ENCODE measurements around the gene DAB1. TPM values are rescaled to one million over a fixed set of nuclear protein-coding genes. Genes with fewer than 3 reads are reported as not detected.

The DAB1 gene
- total RNA-seq, 5 donors from 2014 or later (not counting 1 experiment from before 2014, with no cell fraction given), result 0.82 to 3.7 (median 1.5) TPM

GRCh38 chr1:57238233-57238781, 185.6 kb downstream of the DAB1 start:
- POLR2A ChIA-PET, result no interaction called here
- H3K36me3 ChIP-seq (ENCODE audit: control insufficient read depth in 2 of 2, extremely low read depth in 1 of 2, insufficient read depth in 1 of 2, low read length in 1 of 2), result no peaks in the 10 kb centered on the region
- H3K4me3 ChIP-seq (ENCODE audit: control insufficient read depth in 1 of 2, extremely low read depth in 1 of 2, low read length in 1 of 2), result no peak overlapping the region
- DNase-seq (no peak), ATAC-seq (replicated peaks in 1 of 4) (no peak)
- no peaks in the 10 kb centered on the region for H3K9me3 ChIP-seq
- no peaks in the 10 kb centered on the region for H3K27me3 Mint-ChIP-seq
- H3K36me3 Mint-ChIP-seq, result no peaks in the 10 kb centered on the region
- no peak overlapping the region for H3K4me3 Mint-ChIP-seq
- no CpG with 5 or more reads among the region's 3 CpGs for WGBS (ENCODE audit: insufficient coverage)
- H3K4me1 Mint-ChIP-seq, result no peaks in the 10 kb centered on the region
- H3K9me3 Mint-ChIP-seq, result peaks cover 0 to 11% (median 0%) of the 10 kb centered on the region in 3 donors
- CTCF ChIA-PET, result no interaction called here
- no peaks in the 10 kb centered on the region for H3K4me1 ChIP-seq (ENCODE audit: control insufficient read depth in 1 of 2, extremely low read depth in 1 of 2, insufficient read depth in 2 of 2, low read length in 2 of 2)
- H3K27ac Mint-ChIP-seq, result no peak overlapping the region
- H3K27me3 ChIP-seq (replicated peaks in 1 of 2; ENCODE audit: control insufficient read depth in 2 of 2, extremely low read depth in 1 of 2, insufficient read depth in 2 of 2, low read length in 1 of 2), result no peaks in the 10 kb centered on the region
- no peak overlapping the region for H3K27ac ChIP-seq (ENCODE audit: low read length)

- DNase-seq, result no peak
- CTCF ChIA-PET, result no interaction called here
- H3K36me3 Mint-ChIP-seq, result no peaks in the 10 kb centered on the region
- no peak for ATAC-seq (replicated peaks in 1 of 4)
- H3K27ac Mint-ChIP-seq, result no peak overlapping the region
- Histone ChIP-seq H3K4me3 (ENCODE audit: control insufficient read depth in 1 of 2, extremely low read depth in 1 of 2, low read length in 1 of 2) (no peak overlapping the region), H3K27me3 (replicated peaks in 1 of 2; ENCODE audit: control insufficient read depth in 2 of 2, extremely low read depth in 1 of 2, insufficient read depth in 2 of 2, low read length in 1 of 2) (no peaks in the 10 kb centered on the region), H3K4me1 (ENCODE audit: control insufficient read depth in 1 of 2, extremely low read depth in 1 of 2, insufficient read depth in 2 of 2, low read length in 2 of 2) (no peaks in the 10 kb centered on the region), H3K9me3 (no peaks in the 10 kb centered on the region), H3K36me3 (ENCODE audit: control insufficient read depth in 2 of 2, extremely low read depth in 1 of 2, insufficient read depth in 1 of 2, low read length in 1 of 2) (no peaks in the 10 kb centered on the region), H3K27ac (ENCODE audit: low read length) (no peak overlapping the region)
- POLR2A ChIA-PET, result interaction anchor here in 1 of 2 donors (0.6 kb wide), 1 partner anchor 18 kb away, joined by 3 read pairs; no protein-coding TSS in a partner anchor
- 53% methylated on average over 4 of the region's 10 CpGs for WGBS (ENCODE audit: insufficient coverage)
- H3K4me1 Mint-ChIP-seq, result no peaks in the 10 kb centered on the region
- no peak overlapping the region for H3K4me3 Mint-ChIP-seq
- H3K9me3 Mint-ChIP-seq, result peaks cover 0 to 11% (median 0%) of the 10 kb centered on the region in 3 donors
- no peaks in the 10 kb centered on the region for H3K27me3 Mint-ChIP-seq
These were observed 187.9 kb downstream of the DAB1 start for GRCh38 chr1:57235730-57236510.

- no peak overlapping the region for H3K4me3 Mint-ChIP-seq
- Histone ChIP-seq H3K4me3 (ENCODE audit: control insufficient read depth in 1 of 2, extremely low read depth in 1 of 2, low read length in 1 of 2) (no peak overlapping the region), H3K9me3 (no peaks in the 10 kb centered on the region), H3K27ac (ENCODE audit: low read length) (no peak overlapping the region), H3K36me3 (ENCODE audit: control insufficient read depth in 2 of 2, extremely low read depth in 1 of 2, insufficient read depth in 1 of 2, low read length in 1 of 2) (no peaks in the 10 kb centered on the region), H3K27me3 (replicated peaks in 1 of 2; ENCODE audit: control insufficient read depth in 2 of 2, extremely low read depth in 1 of 2, insufficient read depth in 2 of 2, low read length in 1 of 2) (no peaks in the 10 kb centered on the region), H3K4me1 (ENCODE audit: control insufficient read depth in 1 of 2, extremely low read depth in 1 of 2, insufficient read depth in 2 of 2, low read length in 2 of 2) (no peaks in the 10 kb centered on the region)
- H3K27ac Mint-ChIP-seq, result no peak overlapping the region
- no peak for ATAC-seq (replicated peaks in 1 of 4)
- peaks cover 0 to 11% (median 0%) of the 10 kb centered on the region in 3 donors for H3K9me3 Mint-ChIP-seq
- DNase-seq, result no peak
- no peaks in the 10 kb centered on the region for H3K4me1 Mint-ChIP-seq
- H3K36me3 Mint-ChIP-seq, result no peaks in the 10 kb centered on the region
- ChIA-PET CTCF (interaction anchor here in 1 of 2 donors (0.8 kb wide), 1 partner anchor 12 kb away, joined by 3 read pairs; no protein-coding TSS in a partner anchor), POLR2A (no interaction called here)
- no peaks in the 10 kb centered on the region for H3K27me3 Mint-ChIP-seq
These were observed 189.4 kb downstream of the DAB1 start for GRCh38 chr1:57234459-57234858.

- no peaks in the 10 kb centered on the region for H3K36me3 ChIP-seq (ENCODE audit: control insufficient read depth in 2 of 2, extremely low read depth in 1 of 2, insufficient read depth in 1 of 2, low read length in 1 of 2)
- Mint-ChIP-seq H3K4me1 (no peaks in the 10 kb centered on the region), H3K27ac (no peak overlapping the region), H3K4me3 (no peak overlapping the region), H3K9me3 (peaks cover 0 to 7% (median 0%) of the 10 kb centered on the region in 3 donors), H3K27me3 (no peaks in the 10 kb centered on the region), H3K36me3 (no peaks in the 10 kb centered on the region)
- no CpG with 5 or more reads among the region's 3 CpGs for WGBS (ENCODE audit: insufficient coverage)
- H3K9me3 ChIP-seq, result no peaks in the 10 kb centered on the region
- no peak for ATAC-seq (replicated peaks in 1 of 4)
- H3K27ac ChIP-seq (ENCODE audit: low read length), result no peak overlapping the region
- DNase-seq, result no peak
- no peaks in the 10 kb centered on the region for H3K27me3 ChIP-seq (replicated peaks in 1 of 2; ENCODE audit: control insufficient read depth in 2 of 2, extremely low read depth in 1 of 2, insufficient read depth in 2 of 2, low read length in 1 of 2)
- no peak overlapping the region for H3K4me3 ChIP-seq (ENCODE audit: control insufficient read depth in 1 of 2, extremely low read depth in 1 of 2, low read length in 1 of 2)
- POLR2A ChIA-PET, result no interaction called here
- H3K4me1 ChIP-seq (ENCODE audit: control insufficient read depth in 1 of 2, extremely low read depth in 1 of 2, insufficient read depth in 2 of 2, low read length in 2 of 2), result no peaks in the 10 kb centered on the region
- CTCF ChIA-PET, result interaction anchor here (0.7 kb wide), 2 partner anchors 36 to 194 kb away, joined by 5 to 7 read pairs; no protein-coding TSS in a partner anchor
These were observed 191.4 kb downstream of the DAB1 start for GRCh38 chr1:57232500-57232899.

GRCh38 chr1:57229998-57230397, 193.9 kb downstream of the DAB1 start:
- Histone ChIP-seq H3K4me3 (ENCODE audit: control insufficient read depth in 1 of 2, extremely low read depth in 1 of 2, low read length in 1 of 2) (no peak overlapping the region), H3K27me3 (replicated peaks in 1 of 2; ENCODE audit: control insufficient read depth in 2 of 2, extremely low read depth in 1 of 2, insufficient read depth in 2 of 2, low read length in 1 of 2) (no peaks in the 10 kb centered on the region), H3K27ac (ENCODE audit: low read length) (no peak overlapping the region), H3K4me1 (ENCODE audit: control insufficient read depth in 1 of 2, extremely low read depth in 1 of 2, insufficient read depth in 2 of 2, low read length in 2 of 2) (no peaks in the 10 kb centered on the region), H3K9me3 (no peaks in the 10 kb centered on the region), H3K36me3 (ENCODE audit: control insufficient read depth in 2 of 2, extremely low read depth in 1 of 2, insufficient read depth in 1 of 2, low read length in 1 of 2) (no peaks in the 10 kb centered on the region)
- DNase-seq, result no peak
- Mint-ChIP-seq H3K9me3 (no peaks in the 10 kb centered on the region), H3K27ac (no peak overlapping the region), H3K36me3 (no peaks in the 10 kb centered on the region), H3K4me1 (no peaks in the 10 kb centered on the region), H3K4me3 (no peak overlapping the region), H3K27me3 (no peaks in the 10 kb centered on the region)
- ChIA-PET CTCF (no interaction called here), POLR2A (no interaction called here)
- WGBS (ENCODE audit: insufficient coverage), result no CpG with 5 or more reads among the region's 2 CpGs
- no peak for ATAC-seq (replicated peaks in 1 of 4)

GRCh38 chr1:57229076-57229475, 194.8 kb downstream of the DAB1 start:
- no peaks in the 10 kb centered on the region for H3K4me1 Mint-ChIP-seq
- no peak for DNase-seq
- peaks cover 0 to 4% (median 0%) of the 10 kb centered on the region in 3 donors for H3K9me3 Mint-ChIP-seq
- Histone ChIP-seq H3K27me3 (replicated peaks in 1 of 2; ENCODE audit: control insufficient read depth in 2 of 2, extremely low read depth in 1 of 2, insufficient read depth in 2 of 2, low read length in 1 of 2) (no peaks in the 10 kb centered on the region), H3K4me1 (ENCODE audit: control insufficient read depth in 1 of 2, extremely low read depth in 1 of 2, insufficient read depth in 2 of 2, low read length in 2 of 2) (no peaks in the 10 kb centered on the region), H3K36me3 (ENCODE audit: control insufficient read depth in 2 of 2, extremely low read depth in 1 of 2, insufficient read depth in 1 of 2, low read length in 1 of 2) (no peaks in the 10 kb centered on the region), H3K4me3 (ENCODE audit: control insufficient read depth in 1 of 2, extremely low read depth in 1 of 2, low read length in 1 of 2) (no peak overlapping the region), H3K27ac (ENCODE audit: low read length) (no peak overlapping the region), H3K9me3 (no peaks in the 10 kb centered on the region)
- H3K36me3 Mint-ChIP-seq, result no peaks in the 10 kb centered on the region
- ChIA-PET POLR2A (no interaction called here), CTCF (no interaction called here)
- H3K27ac Mint-ChIP-seq, result no peak overlapping the region
- WGBS (ENCODE audit: insufficient coverage), result no CpG with 5 or more reads among the region's 4 CpGs
- no peak for ATAC-seq (replicated peaks in 1 of 4)
- H3K4me3 Mint-ChIP-seq, result no peak overlapping the region
- no peaks in the 10 kb centered on the region for H3K27me3 Mint-ChIP-seq

Measured in T-cell (primary cell).